ENCODE data around the gene RWDD1. TPM values are rescaled to one million over a fixed set of nuclear protein-coding genes. Genes with fewer than 3 reads are reported as not detected.
A peak's percentile ranks its signal among the peaks of the same experiment; 100 is the strongest.

RWDD1 gene, protein sequence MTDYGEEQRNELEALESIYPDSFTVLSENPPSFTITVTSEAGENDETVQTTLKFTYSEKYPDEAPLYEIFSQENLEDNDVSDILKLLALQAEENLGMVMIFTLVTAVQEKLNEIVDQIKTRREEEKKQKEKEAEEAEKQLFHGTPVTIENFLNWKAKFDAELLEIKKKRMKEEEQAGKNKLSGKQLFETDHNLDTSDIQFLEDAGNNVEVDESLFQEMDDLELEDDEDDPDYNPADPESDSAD
- total RNA-seq: 72.6 TPM
- long read RNA-seq, full-length matches to known transcripts: 56 of 76 reads
- long read RNA-seq, partial matches to known transcripts: 15 of 76 reads
- long read RNA-seq, other reads (novel, unspliced or antisense): 5 of 76 reads

DNA sequence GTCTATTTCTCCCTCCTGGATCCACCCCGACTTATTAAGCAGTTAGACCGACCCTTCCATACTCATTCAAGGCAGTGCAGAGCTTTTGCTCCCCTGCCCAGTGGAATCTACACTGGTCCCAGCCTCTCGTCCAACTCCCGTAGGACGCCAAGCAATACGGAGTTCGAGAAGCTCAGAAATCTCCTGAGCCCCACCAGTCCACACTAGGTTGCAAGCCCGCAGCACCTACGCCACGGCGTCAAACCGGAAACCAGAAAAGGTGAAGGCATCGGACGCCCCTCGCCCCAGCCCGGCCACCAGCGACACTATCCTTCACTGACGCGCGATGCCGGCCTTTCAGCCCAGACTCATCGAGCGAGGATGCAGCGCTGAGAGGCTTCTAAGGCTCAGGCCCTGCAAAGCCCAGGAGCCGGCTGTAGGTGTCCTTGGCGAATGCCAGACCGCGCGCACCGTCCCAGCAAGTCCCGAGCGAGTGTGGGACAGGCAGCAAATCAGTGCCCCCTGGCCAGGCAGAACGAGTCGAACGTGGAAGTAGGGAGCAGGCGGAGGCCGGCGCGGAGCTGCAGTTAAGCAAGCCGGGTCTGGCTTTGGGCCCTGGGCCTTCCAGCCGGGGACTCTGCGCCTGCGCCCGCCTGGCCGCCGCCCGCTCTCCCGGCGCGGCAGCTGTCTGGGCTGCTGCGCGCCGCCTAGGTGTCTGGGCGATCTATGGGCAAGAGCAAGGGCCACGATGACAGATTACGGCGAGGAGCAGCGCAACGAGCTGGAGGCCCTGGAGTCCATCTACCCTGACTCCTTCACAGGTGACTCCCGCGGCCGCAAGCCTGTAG, at the start of gene RWDD1:
Gene RWDD1, plus strand, starts transcription at position 649 of the 827 bp plus-strand sequence. Its CDS starts 79 bp downstream, at position 728.
- DNase-seq (ENCODE audit: missing footprints) (peak; percentile 99), ATAC-seq (peak; percentile 99)
- intact Hi-C loops (cut with DNase I): loop anchor here (5.0 kb wide), 1 partner anchor 96 kb away; the partner anchor contains the start of gene ZUP1

DNA sequence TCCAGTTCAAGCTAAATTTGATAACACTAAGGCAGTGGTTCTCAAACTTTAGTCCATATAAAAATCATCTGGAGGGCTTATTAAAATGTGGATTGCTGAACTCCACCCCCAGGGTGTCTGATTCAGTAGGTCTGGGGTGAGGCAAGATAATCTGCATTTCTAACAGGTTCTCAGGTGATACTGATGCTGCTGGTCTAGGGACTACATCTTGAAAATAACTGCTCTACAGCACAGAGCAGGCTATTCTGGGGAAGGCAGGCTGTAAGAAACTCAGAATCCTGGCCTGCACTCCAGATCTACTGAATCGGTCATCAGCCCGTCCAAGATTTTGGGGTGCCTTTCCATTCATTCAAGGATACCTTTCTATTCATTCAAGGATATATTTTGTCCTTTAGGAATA, 48.4 kb upstream of the RWDD1 start:
- ATAC-seq (no peak), DNase-seq (ENCODE audit: missing footprints) (no peak)
- intact Hi-C loops (cut with DNase I): no loop called here

DNA sequence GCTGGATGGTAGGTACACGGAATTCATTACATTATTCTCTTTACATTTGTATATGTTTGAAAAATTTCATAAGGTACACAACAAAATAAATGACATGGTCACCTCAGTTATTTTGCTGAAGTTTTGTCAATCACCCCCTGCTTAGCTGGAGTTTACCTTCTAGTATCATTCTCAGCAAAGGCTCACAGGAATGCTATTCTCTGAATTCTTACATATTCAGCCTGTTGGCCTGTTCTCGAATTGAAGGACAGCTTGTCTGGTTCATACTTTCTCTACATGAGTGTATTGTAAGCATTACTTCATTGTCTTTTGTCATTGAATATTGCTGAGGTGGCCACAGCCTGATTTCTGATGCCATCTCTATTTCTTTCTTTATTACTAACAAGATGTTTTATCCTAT, 47.1 kb upstream of the RWDD1 start:
- DNase-seq (ENCODE audit: missing footprints) (no peak), ATAC-seq (no peak)
- intact Hi-C loops (cut with DNase I): no loop called here

DNA sequence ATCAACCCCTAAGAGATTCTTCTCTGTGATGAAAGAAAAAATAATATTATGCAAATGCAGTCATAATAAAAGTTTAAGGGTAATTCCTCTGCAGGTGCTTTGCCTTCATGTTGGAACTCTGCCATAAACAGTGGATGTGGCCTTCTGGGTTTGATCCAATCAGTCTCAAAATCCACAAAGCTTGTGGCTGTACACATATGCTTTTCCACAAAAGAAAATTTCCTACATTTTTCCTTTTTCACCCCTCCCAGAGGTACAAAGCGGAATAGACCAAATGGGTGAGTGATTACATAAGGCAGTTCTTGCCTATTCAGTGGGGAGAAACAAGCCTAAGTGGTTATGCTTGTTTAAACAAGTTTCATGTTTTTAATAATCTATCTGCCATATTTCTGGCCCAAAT, 43.2 kb upstream of the RWDD1 start:
- ATAC-seq: no peak
- DNase-seq (ENCODE audit: missing footprints): no peak
- intact Hi-C loops (cut with DNase I): loop anchor here (2.0 kb wide), 1 partner anchor 15 kb away; no protein-coding TSS in a partner anchor

DNA sequence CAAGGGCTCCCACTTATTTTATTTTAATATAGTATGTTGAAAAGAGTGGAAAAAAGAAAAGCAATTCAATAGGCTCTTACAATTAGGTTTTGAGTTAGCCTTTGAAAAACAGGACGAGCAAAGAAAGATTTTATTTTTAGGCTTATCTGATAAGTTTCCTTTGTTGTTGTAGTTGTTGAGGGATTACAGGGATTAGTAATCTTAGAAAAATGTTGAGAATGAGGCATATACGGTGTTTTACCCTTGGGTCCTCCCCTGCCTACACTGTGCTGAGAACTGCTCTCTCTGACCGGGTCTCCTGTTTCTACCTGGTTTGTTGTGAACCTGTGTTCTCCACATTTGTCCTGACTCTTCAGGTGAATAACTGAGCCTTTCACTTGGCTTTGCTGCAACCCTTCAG, 42.5 kb upstream of the RWDD1 start:
- intact Hi-C loops (cut with DNase I): loop anchor here (2.0 kb wide), 1 partner anchor 16 kb away; no protein-coding TSS in a partner anchor
- no peak for DNase-seq (ENCODE audit: missing footprints)
- no peak for ATAC-seq

DNA sequence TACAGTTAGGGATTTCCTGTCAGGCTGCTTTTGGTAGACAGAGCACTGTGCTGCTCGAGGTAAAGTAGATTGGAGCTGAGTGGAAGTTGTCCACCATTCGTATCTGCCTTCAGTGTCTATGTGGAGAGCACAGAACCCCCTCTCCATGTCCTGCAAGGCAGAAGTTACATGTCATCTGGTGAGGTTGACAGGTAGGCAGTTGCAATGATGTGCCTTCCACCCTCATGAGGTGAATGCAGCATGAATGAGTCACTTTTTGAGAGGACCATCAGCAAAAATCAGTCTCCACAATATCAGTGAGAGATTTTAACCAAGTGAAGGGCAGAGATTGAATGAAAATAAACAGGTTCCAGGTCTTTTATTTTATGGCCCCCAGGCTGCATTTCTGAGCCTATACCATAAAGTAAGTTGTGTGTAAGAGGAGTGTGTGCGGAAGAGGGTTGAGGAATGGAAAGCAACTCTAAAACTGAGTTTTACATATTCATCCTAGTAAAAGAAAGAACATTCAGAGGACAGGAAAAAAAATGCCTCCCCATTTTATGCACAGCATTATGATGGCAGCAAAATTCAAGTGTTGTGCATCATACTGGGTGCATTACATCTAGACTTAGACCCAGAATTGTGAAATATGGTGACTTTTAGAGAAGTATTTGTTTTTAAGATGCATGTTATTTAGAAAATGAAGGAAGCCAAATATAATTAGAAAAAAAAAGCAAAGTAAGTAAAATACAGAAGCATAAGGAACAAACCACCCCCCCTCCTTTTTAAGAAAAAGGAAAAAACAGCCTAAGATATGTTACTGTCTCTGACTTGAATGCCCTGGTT, 41.6 kb upstream of the RWDD1 start:
- intact Hi-C loops (cut with DNase I): loop anchor here (2.0 to 10.0 kb wide), 3 partner anchors 17 to 315 kb away; no protein-coding TSS in a partner anchor
- DNase-seq (ENCODE audit: missing footprints) (no peak), ATAC-seq (no peak)

DNA sequence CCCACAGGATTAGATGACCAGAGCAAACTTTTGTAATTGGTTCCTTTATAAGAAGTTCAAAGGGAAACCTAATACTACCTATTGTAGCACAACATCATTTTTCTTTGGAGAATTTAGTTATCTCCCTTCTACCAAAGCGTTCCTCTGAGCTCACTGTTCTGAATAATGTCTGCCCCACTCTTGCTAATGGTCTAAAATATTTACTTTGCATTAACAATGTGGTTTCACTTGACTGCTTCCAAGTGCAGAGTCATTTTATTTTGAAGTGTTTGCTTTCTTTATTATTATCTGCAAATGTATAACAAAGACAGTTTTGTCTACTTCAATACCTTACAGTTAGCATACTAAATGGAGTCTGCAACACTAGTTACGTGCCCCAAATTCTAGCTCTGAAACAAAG, 40.9 kb upstream of the RWDD1 start:
- DNase-seq (ENCODE audit: missing footprints) (no peak), ATAC-seq (no peak)
- intact Hi-C loops (cut with DNase I): loop anchor here (5.0 to 10.0 kb wide), 2 partner anchors 88 to 316 kb away; no protein-coding TSS in a partner anchor

DNA sequence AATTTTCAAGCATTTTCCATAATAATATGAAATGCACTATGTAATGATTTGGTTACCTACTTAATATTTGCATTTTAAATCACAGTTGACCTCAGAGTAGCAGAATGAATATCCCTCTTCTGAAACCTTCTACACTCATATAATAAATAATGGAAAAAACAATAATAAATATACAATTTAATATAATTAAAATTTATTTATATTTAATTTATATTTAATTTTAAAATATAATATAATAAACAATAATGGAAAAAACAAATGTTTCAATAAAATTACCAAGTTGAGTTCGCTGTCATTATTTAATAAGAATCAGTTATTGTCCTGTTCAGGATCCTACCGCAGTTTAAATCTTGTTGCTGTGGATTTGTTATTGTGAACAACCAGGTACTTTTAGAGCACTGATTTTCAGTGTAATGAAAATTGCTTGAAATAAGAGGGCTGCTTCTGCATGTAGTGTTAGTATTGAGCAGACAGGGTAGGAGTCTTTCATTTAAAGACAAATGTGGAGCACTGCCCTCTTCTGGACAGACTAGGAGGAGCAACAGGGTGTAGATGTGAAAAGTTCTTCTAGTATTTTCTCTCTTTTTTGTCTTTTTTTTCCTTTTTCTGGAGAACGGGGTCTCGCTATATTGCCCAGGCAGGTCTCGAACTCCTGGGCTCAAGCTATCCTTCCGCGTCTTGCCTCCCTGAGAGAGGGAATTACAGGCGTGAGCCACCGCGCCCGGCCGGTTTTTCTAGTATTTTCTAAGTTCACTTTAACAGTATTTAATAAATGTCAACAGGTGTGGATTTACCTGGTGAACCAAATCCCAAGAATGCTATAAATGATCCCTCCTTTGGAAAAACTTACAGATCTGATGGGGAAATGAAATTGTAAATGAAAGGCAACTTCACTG, 39.4 kb upstream of the RWDD1 start:
- DNase-seq (ENCODE audit: missing footprints): no peak
- intact Hi-C loops (cut with DNase I): loop anchor here (2.0 to 10.0 kb wide), 3 partner anchors 90 to 317 kb away; no protein-coding TSS in a partner anchor
- ATAC-seq: peak; percentile 78

DNA sequence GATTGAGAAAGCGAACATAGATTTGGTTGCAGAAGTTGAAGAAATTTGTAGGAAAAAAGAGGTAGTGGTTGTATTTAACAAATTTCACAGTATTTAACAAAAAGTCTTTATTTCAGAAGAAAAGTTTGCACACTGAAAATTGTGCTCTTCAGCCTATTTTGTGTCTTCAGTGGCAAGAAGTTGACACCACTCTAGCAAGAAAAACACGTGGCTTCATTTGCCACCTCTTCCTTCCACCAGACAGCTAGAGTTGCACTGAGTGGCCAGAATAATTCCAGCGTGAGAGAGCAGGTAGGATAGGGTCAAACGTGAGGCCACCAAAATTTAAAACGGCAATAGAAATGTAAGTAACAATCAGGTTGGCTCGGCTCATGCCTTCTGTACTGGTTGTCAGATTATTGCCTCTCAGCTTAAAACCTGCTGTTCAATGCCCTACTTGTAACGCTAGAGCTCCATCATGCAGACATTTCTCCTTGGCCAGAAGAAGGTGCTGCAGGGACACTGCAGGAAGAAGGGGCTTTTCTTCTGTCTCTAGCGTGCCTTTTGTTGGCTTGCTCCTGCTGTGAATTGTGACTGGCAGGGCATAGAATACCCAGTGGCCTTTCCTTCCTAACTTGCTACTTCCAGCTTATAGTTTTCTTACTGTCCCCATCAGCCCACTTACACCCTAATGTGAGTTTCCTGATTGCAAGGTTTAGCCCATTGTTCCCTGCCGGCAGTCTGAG, 37.9 kb upstream of the RWDD1 start:
- DNase-seq (ENCODE audit: missing footprints): no peak
- intact Hi-C loops (cut with DNase I): loop anchor here (2.0 to 10.0 kb wide), 3 partner anchors 91 to 319 kb away; no protein-coding TSS in a partner anchor

DNA sequence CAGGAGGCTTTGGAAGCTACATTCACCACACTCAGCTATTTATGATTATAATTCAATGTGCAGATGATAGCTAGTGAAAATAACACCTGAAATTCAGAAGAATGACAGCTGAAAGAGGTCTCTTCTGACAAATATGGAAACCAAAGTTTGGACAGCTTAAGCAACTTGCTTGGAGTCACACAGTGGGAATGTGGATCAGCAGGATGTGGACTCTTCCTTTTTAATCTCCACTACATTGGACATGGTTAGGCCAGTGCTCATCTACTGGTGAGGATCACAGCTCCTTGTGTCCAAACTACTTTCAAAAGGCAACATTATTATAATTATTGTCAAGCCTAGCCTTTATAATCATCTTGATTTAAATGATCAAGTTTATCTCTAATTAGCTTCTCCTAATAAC, 36.2 kb upstream of the RWDD1 start:
- intact Hi-C loops (cut with DNase I): loop anchor here (10.0 kb wide), 1 partner anchor 320 kb away; no protein-coding TSS in a partner anchor
- DNase-seq (ENCODE audit: missing footprints) (no peak), ATAC-seq (no peak)

More for the DNA sequence above, 37.9 kb upstream of the RWDD1 start:
- no peak for ATAC-seq

DNA sequence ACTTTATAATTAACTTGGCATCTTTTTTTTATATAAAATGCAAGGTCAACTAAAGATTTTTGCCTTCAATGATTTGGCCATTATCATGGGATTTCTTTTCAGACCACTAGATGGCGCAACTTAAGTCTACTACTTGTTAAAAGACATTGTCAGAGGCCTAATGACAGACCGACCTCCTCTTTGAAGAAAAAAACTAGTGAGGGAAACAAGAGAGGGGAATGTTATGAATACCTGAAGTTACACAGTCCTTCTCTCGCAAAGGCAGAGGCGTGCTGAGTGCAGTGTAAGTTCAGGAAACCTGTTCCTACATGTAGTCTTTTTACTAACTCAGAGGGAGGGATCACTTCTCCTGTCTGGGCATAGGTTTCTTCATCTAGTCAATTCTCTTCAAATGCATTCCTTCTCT, 35.1 kb upstream of the RWDD1 start:
- no peak for ATAC-seq
- DNase-seq (ENCODE audit: missing footprints): no peak
- intact Hi-C loops (cut with DNase I): loop anchor here (2.0 to 10.0 kb wide), 2 partner anchors 25 to 321 kb away; no protein-coding TSS in a partner anchor

DNA sequence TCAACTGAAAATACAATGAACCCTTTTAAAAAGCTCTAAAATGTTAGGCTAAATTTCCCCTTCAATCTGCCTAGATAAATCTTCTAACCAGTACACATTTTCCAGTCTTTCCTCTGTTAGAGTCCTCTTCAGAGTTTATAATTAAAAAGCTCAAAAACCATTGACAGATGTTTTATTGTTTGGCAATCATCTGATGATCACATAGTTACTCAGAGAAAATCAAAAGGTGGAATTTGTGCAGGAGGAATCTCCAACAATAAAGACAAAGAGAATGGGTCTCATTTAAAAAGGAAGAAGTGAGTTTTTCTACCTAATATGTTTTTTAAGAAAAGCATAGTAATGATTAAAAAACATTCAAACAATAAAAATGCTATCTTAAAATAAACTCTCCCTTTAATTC, 28.9 kb upstream of the RWDD1 start:
- DNase-seq (ENCODE audit: missing footprints) (no peak), ATAC-seq (no peak)
- intact Hi-C loops (cut with DNase I): no loop called here

DNA sequence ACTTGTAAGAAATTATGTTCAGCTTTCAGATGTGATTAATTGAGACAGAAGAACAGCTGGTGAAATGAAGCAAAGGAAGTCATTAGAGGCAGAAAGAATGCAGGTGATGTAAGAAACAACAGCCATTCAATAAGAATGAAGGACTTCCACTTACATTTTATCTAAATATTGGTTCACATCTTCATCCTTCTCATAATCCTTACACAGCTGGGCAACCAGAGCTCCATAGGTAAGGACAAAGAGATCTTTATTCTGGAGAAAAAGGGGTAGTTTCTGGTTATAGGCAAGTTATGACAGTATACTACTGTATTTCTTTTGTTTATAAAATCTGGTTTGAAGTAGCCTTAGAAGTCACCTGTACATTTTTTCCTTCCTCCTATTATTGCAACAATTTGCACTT, 28.2 kb upstream of the RWDD1 start:
- DNase-seq (ENCODE audit: missing footprints) (no peak), ATAC-seq (no peak)
- intact Hi-C loops (cut with DNase I): no loop called here

DNA sequence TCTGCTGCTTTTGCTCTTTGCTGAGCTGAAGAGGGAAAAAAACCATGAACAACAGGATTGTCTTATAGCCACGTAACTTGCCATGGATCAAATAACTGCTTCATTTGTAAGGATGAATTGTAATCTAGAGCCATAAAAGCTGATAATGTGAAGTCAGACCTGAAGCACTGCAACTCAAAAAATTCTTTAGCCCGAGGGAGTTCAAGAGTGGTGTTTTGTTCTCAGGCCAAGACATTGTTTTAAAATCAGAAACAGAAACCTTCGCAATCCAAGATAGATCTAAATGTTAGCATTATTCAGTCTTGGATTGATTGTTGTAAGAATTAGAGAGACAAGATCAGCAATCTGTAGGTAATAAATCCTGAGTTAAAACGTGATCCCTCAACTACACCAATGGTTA, 25.7 kb upstream of the RWDD1 start, which contains the start of gene TRAPPC3L:
Gene TRAPPC3L, minus strand, starts transcription at position 34 of the 400 bp plus-strand sequence. CDS start 170 bp downstream, outside the sequence.
- DNase-seq (ENCODE audit: missing footprints): no peak
- ATAC-seq: no peak
- intact Hi-C loops (cut with DNase I): no loop called here

DNA sequence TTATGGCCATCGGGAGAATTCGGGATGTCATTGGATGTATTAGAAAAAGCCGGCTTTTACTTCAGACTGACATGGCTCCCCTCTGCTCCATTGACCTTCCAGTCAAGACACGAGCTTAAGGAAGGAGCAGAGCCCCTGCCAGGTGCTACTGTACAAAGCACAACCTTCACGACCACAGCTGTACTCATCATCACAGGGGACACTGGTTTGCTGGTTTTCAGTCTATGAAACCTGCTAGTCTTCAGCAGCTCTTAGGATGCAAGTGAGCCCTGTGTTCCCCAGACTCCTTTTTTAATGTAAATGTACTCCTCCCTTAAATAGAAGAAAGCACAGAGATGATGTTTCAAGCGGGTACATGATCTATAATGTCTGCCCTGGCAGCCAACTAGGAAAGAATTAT, 23.9 kb upstream of the RWDD1 start:
- intact Hi-C loops (cut with DNase I): no loop called here
- DNase-seq (ENCODE audit: missing footprints) (no peak), ATAC-seq (no peak)

DNA sequence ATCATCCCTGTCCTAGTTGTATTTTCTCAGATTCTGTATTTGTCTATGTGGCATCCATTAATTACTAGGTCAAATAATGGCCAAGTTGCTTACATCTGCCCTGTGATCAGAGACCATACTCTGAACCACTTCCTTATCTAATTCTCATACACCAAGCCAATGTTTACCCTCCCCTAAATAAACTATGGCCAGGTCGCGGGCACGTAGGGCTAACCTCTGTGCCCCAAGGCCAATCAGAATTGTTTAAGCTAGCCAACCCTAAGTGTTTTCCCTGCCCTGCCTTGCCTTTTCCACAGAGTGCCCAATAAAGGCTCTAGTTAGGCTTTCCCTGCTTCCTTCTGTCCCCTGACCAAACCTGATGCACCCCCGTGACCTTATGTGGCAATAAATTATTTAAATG, 20.5 kb upstream of the RWDD1 start:
- no peak for DNase-seq (ENCODE audit: missing footprints)
- intact Hi-C loops (cut with DNase I): no loop called here
- no peak for ATAC-seq

DNA sequence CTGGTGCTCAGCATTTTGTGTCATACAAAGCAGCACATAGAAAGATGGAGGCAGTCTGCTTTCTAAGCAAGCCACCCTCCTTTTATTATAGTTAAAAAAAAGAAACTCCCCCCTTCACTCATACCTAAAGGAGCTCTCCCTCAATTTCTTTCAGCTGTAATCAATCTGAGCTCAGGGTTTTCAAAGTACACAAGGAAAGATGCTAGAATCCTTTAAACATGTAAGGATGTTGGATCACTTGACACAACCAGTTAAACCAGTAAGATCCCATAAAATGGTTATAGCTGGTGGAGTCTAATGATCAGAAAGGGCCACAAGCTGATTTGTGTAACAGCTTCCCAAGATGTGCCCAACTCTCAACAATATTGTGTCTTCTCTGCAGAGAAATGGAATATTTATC, 17.9 kb upstream of the RWDD1 start, which contains the start of gene CALHM4:
Gene CALHM4, plus strand, starts transcription at position 301 of the 400 bp plus-strand sequence. Its CDS starts 43 bp downstream, at position 344.
- intact Hi-C loops (cut with DNase I): no loop called here
- no peak for ATAC-seq
- DNase-seq (ENCODE audit: missing footprints): no peak
